ENCODE results near the gene XIRP1.

DNA sequence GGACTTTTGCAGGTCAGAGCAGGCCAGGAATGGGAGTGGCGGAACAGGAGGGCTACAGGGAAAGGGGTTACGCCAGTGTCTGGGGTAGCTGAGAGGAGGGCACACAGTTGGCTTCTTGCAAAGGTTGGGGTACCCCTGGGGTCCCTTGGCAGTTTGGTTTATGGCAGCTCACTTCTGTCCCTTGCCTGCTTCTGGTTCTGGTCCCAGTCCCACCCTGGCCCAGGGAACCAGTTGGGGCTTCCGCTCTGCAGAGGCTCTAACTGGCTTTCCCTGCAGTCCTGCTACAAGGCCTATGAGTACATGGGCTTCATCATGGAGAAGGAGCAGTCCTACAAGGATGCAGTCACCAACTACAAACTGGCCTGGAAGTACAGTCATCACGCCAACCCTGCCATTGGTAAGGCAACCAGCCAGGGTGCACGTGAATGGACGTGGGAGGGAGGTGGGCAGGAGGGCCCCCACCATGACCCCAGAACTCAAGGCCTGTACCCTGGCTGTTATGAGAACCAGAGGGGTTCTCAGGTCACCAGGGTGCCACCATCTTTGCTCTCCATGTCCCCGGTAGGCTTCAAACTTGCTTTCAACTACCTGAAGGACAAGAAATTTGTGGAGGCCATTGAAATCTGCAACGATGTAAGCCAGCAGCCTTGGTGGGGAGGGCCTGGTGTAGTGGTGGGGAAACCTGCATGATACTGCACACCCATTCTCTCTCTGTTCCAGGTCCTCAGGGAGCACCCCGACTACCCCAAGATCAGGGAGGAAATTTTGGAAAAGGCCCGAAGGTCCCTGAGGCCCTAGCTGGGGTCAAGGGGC lies 54.2 kb downstream of the XIRP1 start:
- no peak for TF ChIP-seq POLR2A (IDR thresholded peaks at IDR 0.05)
- TF ChIP-seq CTCF (IDR thresholded peaks at IDR 0.05), result no peak
